ENCODE measurements around the gene FEN1.

- TF ChIP-seq POLR2A (IDR thresholded peaks at IDR 0.05; ENCODE audit: low read length): no peak
- TF ChIP-seq E2F6 (IDR thresholded peaks at IDR 0.05; ENCODE audit: borderline replicate concordance, low read depth): no peak
- no peak for TF ChIP-seq KDM1A (IDR thresholded peaks at IDR 0.05; ENCODE audit: low read depth)
- TF ChIP-seq, protein P1, sequence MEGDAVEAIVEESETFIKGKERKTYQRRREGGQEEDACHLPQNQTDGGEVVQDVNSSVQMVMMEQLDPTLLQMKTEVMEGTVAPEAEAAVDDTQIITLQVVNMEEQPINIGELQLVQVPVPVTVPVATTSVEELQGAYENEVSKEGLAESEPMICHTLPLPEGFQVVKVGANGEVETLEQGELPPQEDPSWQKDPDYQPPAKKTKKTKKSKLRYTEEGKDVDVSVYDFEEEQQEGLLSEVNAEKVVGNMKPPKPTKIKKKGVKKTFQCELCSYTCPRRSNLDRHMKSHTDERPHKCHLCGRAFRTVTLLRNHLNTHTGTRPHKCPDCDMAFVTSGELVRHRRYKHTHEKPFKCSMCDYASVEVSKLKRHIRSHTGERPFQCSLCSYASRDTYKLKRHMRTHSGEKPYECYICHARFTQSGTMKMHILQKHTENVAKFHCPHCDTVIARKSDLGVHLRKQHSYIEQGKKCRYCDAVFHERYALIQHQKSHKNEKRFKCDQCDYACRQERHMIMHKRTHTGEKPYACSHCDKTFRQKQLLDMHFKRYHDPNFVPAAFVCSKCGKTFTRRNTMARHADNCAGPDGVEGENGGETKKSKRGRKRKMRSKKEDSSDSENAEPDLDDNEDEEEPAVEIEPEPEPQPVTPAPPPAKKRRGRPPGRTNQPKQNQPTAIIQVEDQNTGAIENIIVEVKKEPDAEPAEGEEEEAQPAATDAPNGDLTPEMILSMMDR (IDR thresholded peaks at IDR 0.05): no peak
- TF ChIP-seq MAFK (IDR thresholded peaks at IDR 0.05; ENCODE audit: partially characterized antibody): no peak
- TF ChIP-seq, protein P2, sequence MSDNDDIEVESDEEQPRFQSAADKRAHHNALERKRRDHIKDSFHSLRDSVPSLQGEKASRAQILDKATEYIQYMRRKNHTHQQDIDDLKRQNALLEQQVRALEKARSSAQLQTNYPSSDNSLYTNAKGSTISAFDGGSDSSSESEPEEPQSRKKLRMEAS (IDR thresholded peaks at IDR 0.05): no peak
- no peak for TF ChIP-seq EP300 (IDR thresholded peaks at IDR 0.05)
- TF ChIP-seq MAZ (IDR thresholded peaks at IDR 0.05; ENCODE audit: borderline replicate concordance, low read depth, low read length): no peak
Measured at GRCh38 chr11:61769946-61770683, 22.6 kb upstream of the FEN1 start.

Data from A549 (cell line).